Endothelial cell of umbilical vein (primary cell): ENCODE measurements around the gene EVC. TPM values are rescaled to one million over a fixed set of nuclear protein-coding genes. Genes with fewer than 3 reads are reported as not detected.

Source experiments
- BruUV-seq: library from RNA; stranded (reverse); fragments of 400-500 nt; replicated peaks from 2 replicates; lab custom pipeline; 2021; lab: Mats Ljungman, UMichigan
- CTCF ChIA-PET: fragments of 300-600, 350-600 bp; sonication (Branson Sonifier 250); formaldehyde crosslinking; loops from one replicate; lab custom pipeline; 2021; ENCODE audit warnings: antibody characterized with exemption, inconsistent platforms; lab: Charles Lee
- POLR2A ChIA-PET: fragments of 300-600, 350-600 bp; sonication (Branson Sonifier 250); formaldehyde crosslinking; loops from one replicate; lab custom pipeline; 2021; ENCODE audit warnings: antibody characterized with exemption, inconsistent platforms; lab: Charles Lee
- DNase-seq: peaks from one replicate; pipeline ENCODE4 v3.0.0-alpha.2; 2011; ENCODE audit warnings: low read depth, low spot score
- FAIRE-seq: peaks from 2 replicates; lab custom pipeline; 2011; peaks lifted over from hg19 to GRCh38; lab: Jason Lieb, UNC
- H2AFZ ChIP-seq: 2 replicates; pipeline ENCODE4 v1.6.0; 2012; ENCODE audit warnings: low read depth, low read length, control low read depth, inconsistent platforms
- H3K27ac ChIP-seq: 2 replicates; pipeline ENCODE4 v1.5.1; 2011; ENCODE audit warnings: low read depth, mild to moderate bottlenecking, control low read depth, low read length, moderate library complexity; ENCODE audit not compliant: insufficient read depth
- H3K27me3 ChIP-seq, 2 experiments: 2 replicates each; pipeline versions ENCODE4 v1.6.0 to v1.6.1; 2011; ENCODE audit warnings: low read length in 2 of 2, mixed read lengths in 1 of 2; ENCODE audit not compliant: control insufficient read depth in 2 of 2, insufficient read depth in 2 of 2
- H3K36me3 ChIP-seq, 2 experiments: 2 replicates in 1 of 2; 3 replicates in 1 of 2; pipeline ENCODE4 v1.5.1; 2011; ENCODE audit warnings: low read length in 2 of 2, mild to moderate bottlenecking in 1 of 2, moderate library complexity in 1 of 2; ENCODE audit not compliant: control insufficient read depth in 2 of 2, insufficient read depth in 2 of 2; ENCODE audit errors: extremely low read depth in 1 of 2
- H3K4me1 ChIP-seq: 3 replicates; pipeline ENCODE4 v1.5.1; 2011; ENCODE audit warnings: mild to moderate bottlenecking, low read length; ENCODE audit not compliant: control insufficient read depth, insufficient read depth; ENCODE audit errors: extremely low read depth
- H3K4me2 ChIP-seq: 2 replicates; pipeline ENCODE4 v1.6.1; 2011; ENCODE audit warnings: low read length, control low read depth, mixed read lengths; ENCODE audit not compliant: insufficient read depth
- H3K4me3 ChIP-seq, 3 experiments: fragments of 200-600 bp in 1 of 3; sonication (generic), shearing (Covaris generic) in 1 of 3; replicated peaks in 1 of 3; 2 replicates each; pipeline ENCODE4 v1.5.1; 2011 to 2016; ENCODE audit warnings: control low read depth in 3 of 3, low read length in 3 of 3, mild to moderate bottlenecking in 2 of 3, inconsistent platforms in 1 of 3, low read depth in 1 of 3, moderate library complexity in 1 of 3; ENCODE audit not compliant: insufficient read depth in 1 of 3
- H3K79me2 ChIP-seq: 2 replicates; pipeline ENCODE4 v1.6.0; 2012; ENCODE audit warnings: low read length, inconsistent platforms; ENCODE audit not compliant: control insufficient read depth, insufficient read depth
- H3K9ac ChIP-seq: replicated peaks from 2 replicates; pipeline ENCODE3; 2011; ENCODE audit warnings: low read length, control low read depth; ENCODE audit not compliant: insufficient read depth; ENCODE audit errors: extremely low read depth
- H3K9me1 ChIP-seq: replicated peaks from 3 replicates; pipeline ENCODE4 v1.6.0; 2011; ENCODE audit warnings: mild to moderate bottlenecking, low read length; ENCODE audit not compliant: control insufficient read depth, insufficient read depth; ENCODE audit errors: extremely low read depth
- H3K9me3 ChIP-seq: replicated peaks from 2 replicates; pipeline ENCODE4 v1.5.1; 2012; ENCODE audit warnings: low read length, inconsistent platforms; ENCODE audit not compliant: control insufficient read depth, insufficient read depth
- H4K20me1 ChIP-seq: replicated peaks from 2 replicates; pipeline ENCODE3; 2011; ENCODE audit warnings: mild to moderate bottlenecking, low read length; ENCODE audit not compliant: control insufficient read depth, insufficient read depth; ENCODE audit errors: extremely low read depth
- CTCF ChIP-seq, 2 donors: IDR thresholded peaks; 1 replicate in 1 of 2; 2 replicates in 1 of 2; pipeline ENCODE4 v1.5.1; 2011; ENCODE audit warnings: low read length in 2 of 2, mild to moderate bottlenecking in 2 of 2, moderate library complexity in 2 of 2, control low read depth in 1 of 2, inconsistent platforms in 1 of 2, low read depth in 1 of 2; ENCODE audit not compliant: insufficient read depth in 1 of 2; ENCODE audit errors: extremely low read depth in 1 of 2
- EZH2 ChIP-seq: IDR thresholded peaks from 2 replicates; pipeline ENCODE4 v1.6.1; 2012; ENCODE audit warnings: borderline replicate concordance, low read depth, mild to moderate bottlenecking, moderate library complexity, low read length, inconsistent platforms; ENCODE audit not compliant: severe bottlenecking
- FOS ChIP-seq: IDR thresholded peaks from 2 replicates; pipeline ENCODE4 v1.6.1; 2011; ENCODE audit warnings: mild to moderate bottlenecking, low read length, moderate library complexity, borderline replicate concordance; ENCODE audit not compliant: insufficient read depth
- GATA2 ChIP-seq: IDR thresholded peaks from 2 replicates; pipeline ENCODE4 v1.7.0; 2011; ENCODE audit warnings: low read depth, mild to moderate bottlenecking, moderate library complexity, mixed read lengths, low read length; ENCODE audit not compliant: insufficient read length, insufficient read depth
- JUN ChIP-seq: IDR thresholded peaks from 2 replicates; pipeline ENCODE4 v1.6.1; 2011; ENCODE audit warnings: borderline replicate concordance, low read depth; ENCODE audit not compliant: insufficient read length, insufficient read depth
- MAX ChIP-seq: IDR thresholded peaks from 2 replicates; pipeline ENCODE4 v1.6.1; 2011; ENCODE audit not compliant: insufficient read depth, insufficient read length
- MYC ChIP-seq: IDR thresholded peaks from one replicate; pipeline ENCODE4 v1.6.1; 2011; ENCODE audit warnings: mild to moderate bottlenecking, low read depth, low read length
- POLR2A ChIP-seq: IDR thresholded peaks from 2 replicates; pipeline ENCODE4 v1.6.1; 2012; ENCODE audit warnings: low read depth, mild to moderate bottlenecking, control low read depth, low read length
- POLR2AphosphoS5 ChIP-seq: IDR thresholded peaks from 2 replicates; pipeline ENCODE4 v1.6.1; 2012; ENCODE audit warnings: low read depth, mild to moderate bottlenecking, control low read depth, low read length, moderate library complexity; ENCODE audit not compliant: insufficient read depth
- dilution Hi-C: fragments of 300-500 bp; cut with MboI; formaldehyde crosslinking; loops from one replicate; pipeline ENCODE4 v1.15.0; 2019; ENCODE audit warnings: low sequenced_read_pairs; ENCODE audit not compliant: extremely low pct_ligation_motif_present
- intact Hi-C: fragments of 100-400 bp; cut with micrococcal nuclease; formaldehyde crosslinking; loops from one replicate; pipeline ENCODE4 v1.10.0; 2022
- polyA plus RNA-seq, 4 experiments: library from polyadenylated mRNA; depleted of rRNA in 3 of 4; stranded (reverse) in 3 of 4; unstranded in 1 of 4; fragments of >200 nt; gene quantifications; 2 replicates each; pipeline versions ENCODE4 v1.2.1 to v1.2.3, GENCODE V29; 2011 to 2012; ENCODE audit warnings: missing spikeins in 1 of 4
- total RNA-seq: library from RNA; stranded (reverse); gene quantifications from 2 replicates; pipeline ENCODE4 v1.2.3, GENCODE V29; 2021

Gene EVC
- total and polyA plus RNA-seq, 2 donors (not counting 3 experiments of a cell fraction or from before 2014, with no cell fraction given) = 6.3 to 31.6 TPM

- Histone ChIP-seq H3K9ac (no peak overlapping the region), H3K9me1 (no peaks in the 10 kb centered on the region), H4K20me1 (no peaks in the 10 kb centered on the region), H3K27ac (no peak overlapping the region), H2AFZ (no peak overlapping the region), H3K4me3 (no peak overlapping the region), H3K36me3 (peaks cover 0 to 50% of the 10 kb centered on the region in 2 experiments), H3K4me2 (no peak overlapping the region), H3K27me3 (no peaks in the 10 kb centered on the region), H3K79me2 (no peaks in the 10 kb centered on the region), H3K4me1 (no peaks in the 10 kb centered on the region), H3K9me3 (no peaks in the 10 kb centered on the region)
- CTCF ChIA-PET = interaction anchor here (1.0 to 1.8 kb wide), 4 partner anchors 13 to 409 kb away, joined by 3 to 6 read pairs (median 4); no protein-coding TSS in a partner anchor
- dilution Hi-C loops = no loop called here
- POLR2A ChIA-PET = no interaction called here
- FAIRE-seq (no peak), DNase-seq (peak; percentile 22)
- no TSS peak for BruUV-seq
- intact Hi-C loops = no loop called here
- TF ChIP-seq MAX (no peak), POLR2AphosphoS5 (no peak), POLR2A (no peak), GATA2 (no peak), CTCF (IDR thresholded peaks at IDR 0.05; ENCODE audit: extremely low read depth in 1 of 2, insufficient read depth in 1 of 2, low read depth in 1 of 2, low read length in 2 of 2) (no peak), MYC (no peak), JUN (no peak), EZH2 (no peak), FOS (no peak)
Measured at GRCh38 chr4:5808081-5808741, 97.2 kb downstream of the EVC start.
